ENCODE data around the gene CRTC3. TPM values are rescaled to one million over a fixed set of nuclear protein-coding genes. Genes with fewer than 3 reads are reported as not detected.

The CRTC3 gene
- total and polyA plus RNA-seq, 2 donors (not counting 1 experiment from before 2014, with no cell fraction given), result 18.3 to 23.4 TPM

DNA sequence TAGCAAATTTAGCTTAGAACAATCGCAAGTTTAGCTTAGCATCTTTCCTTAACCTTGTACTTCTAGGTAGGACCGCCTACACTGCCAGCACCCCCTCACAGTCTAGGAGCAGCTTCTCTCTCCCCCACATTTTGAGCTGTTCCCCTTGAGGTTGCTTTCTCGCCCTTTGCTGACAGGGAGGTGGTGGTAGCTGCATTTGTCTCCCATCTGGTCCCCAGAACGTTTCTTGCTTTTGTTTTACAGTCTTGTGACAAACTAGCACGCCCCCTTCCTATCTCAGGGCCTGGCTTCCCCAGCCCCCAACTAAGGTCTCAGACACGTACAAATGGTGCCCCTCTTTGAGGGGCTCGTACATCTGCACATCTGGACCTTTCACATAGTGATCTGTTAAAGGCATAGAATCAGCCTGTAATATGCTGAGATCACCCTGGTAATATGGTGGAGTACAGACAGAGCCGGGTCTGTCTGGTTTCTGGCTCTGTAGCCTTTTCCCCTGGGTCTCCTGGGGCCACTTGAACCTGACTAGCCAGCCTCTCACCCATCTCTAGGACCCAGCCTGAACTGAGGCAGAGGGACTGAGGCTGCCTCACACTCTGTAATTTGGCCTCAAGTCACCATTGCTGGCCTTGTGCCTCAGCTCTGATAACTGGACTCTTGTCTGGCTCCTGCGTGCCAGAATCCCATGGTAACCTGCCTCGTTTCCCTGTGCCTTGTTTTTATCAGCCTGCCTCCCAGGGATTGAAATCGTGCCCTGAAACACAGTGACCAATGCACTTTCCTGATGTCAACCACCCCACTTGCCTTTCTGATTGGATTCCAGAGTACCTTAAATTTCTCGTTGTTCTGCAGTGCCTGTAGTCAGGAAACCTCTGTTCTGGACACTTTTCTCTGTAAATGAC, 27.7 kb downstream of the CRTC3 start:
- H3K4me1 ChIP-seq (ENCODE audit: control insufficient read depth, extremely low read depth, insufficient read depth, low read length), result peaks cover 28% of the 10 kb centered on the region

GRCh38 chr15:90558171-90558573, 28.4 kb downstream of the CRTC3 start:
- Histone ChIP-seq H3K9me3 (ENCODE audit: control insufficient read depth, insufficient read depth, low read depth, low read length) (no peaks in the 10 kb centered on the region), H3K27me3 (ENCODE audit: control insufficient read depth, insufficient read depth, low read length) (no peaks in the 10 kb centered on the region), H4K20me1 (ENCODE audit: control insufficient read depth, extremely low read depth, insufficient read depth, low read length) (no peaks in the 10 kb centered on the region), H3K4me1 (ENCODE audit: control insufficient read depth, extremely low read depth, insufficient read depth, low read length) (peaks cover 28% of the 10 kb centered on the region), H3K79me2 (ENCODE audit: control insufficient read depth, insufficient read depth, low read length) (peaks cover 7% of the 10 kb centered on the region), H3K4me2 (ENCODE audit: extremely low read depth, insufficient read depth, low read length) (peak overlapping the region; percentile 11), H3K36me3 (ENCODE audit: control insufficient read depth, insufficient read depth, low read length) (no peaks in the 10 kb centered on the region), H2AFZ (ENCODE audit: low read length) (no peak overlapping the region), H3K27ac (ENCODE audit: insufficient read depth, low read length) (peak overlapping the region; percentile 55), H3K4me3 (replicated peaks in 1 of 4; ENCODE audit: control extremely low read depth in 1 of 4, insufficient read depth in 1 of 4, low read depth in 3 of 4, low read length in 4 of 4) (no peak overlapping the region), H3K9ac (ENCODE audit: insufficient read depth, low read length) (no peak overlapping the region)
- TF ChIP-seq, protein P1, sequence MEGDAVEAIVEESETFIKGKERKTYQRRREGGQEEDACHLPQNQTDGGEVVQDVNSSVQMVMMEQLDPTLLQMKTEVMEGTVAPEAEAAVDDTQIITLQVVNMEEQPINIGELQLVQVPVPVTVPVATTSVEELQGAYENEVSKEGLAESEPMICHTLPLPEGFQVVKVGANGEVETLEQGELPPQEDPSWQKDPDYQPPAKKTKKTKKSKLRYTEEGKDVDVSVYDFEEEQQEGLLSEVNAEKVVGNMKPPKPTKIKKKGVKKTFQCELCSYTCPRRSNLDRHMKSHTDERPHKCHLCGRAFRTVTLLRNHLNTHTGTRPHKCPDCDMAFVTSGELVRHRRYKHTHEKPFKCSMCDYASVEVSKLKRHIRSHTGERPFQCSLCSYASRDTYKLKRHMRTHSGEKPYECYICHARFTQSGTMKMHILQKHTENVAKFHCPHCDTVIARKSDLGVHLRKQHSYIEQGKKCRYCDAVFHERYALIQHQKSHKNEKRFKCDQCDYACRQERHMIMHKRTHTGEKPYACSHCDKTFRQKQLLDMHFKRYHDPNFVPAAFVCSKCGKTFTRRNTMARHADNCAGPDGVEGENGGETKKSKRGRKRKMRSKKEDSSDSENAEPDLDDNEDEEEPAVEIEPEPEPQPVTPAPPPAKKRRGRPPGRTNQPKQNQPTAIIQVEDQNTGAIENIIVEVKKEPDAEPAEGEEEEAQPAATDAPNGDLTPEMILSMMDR (conservative IDR thresholded peaks at IDR 0.05 in 1 of 2, IDR thresholded peaks at IDR 0.05 in 1 of 2; ENCODE audit: low read depth in 1 of 2, low read length in 2 of 2), result no peak
- TF ChIP-seq EZH2 (IDR thresholded peaks at IDR 0.05; ENCODE audit: low read length, missing control alignments), result no peak
- DNase-seq (ENCODE audit: low read depth in 2 of 2), result peak in 1 of 2 donors; percentile 19

More for the DNA sequence above, 27.7 kb downstream of the CRTC3 start:
- Histone ChIP-seq H3K9me3 (ENCODE audit: control insufficient read depth, insufficient read depth, low read depth, low read length) (no peaks in the 10 kb centered on the region), H3K4me3 (replicated peaks in 1 of 4; ENCODE audit: control extremely low read depth in 1 of 4, insufficient read depth in 1 of 4, low read depth in 3 of 4, low read length in 4 of 4) (no peak overlapping the region), H3K79me2 (ENCODE audit: control insufficient read depth, insufficient read depth, low read length) (peaks cover 7% of the 10 kb centered on the region), H4K20me1 (ENCODE audit: control insufficient read depth, extremely low read depth, insufficient read depth, low read length) (no peaks in the 10 kb centered on the region), H3K27me3 (ENCODE audit: control insufficient read depth, insufficient read depth, low read length) (no peaks in the 10 kb centered on the region), H3K27ac (ENCODE audit: insufficient read depth, low read length) (peak overlapping the region; percentile 55), H2AFZ (ENCODE audit: low read length) (no peak overlapping the region), H3K36me3 (ENCODE audit: control insufficient read depth, insufficient read depth, low read length) (no peaks in the 10 kb centered on the region), H3K9ac (ENCODE audit: insufficient read depth, low read length) (no peak overlapping the region), H3K4me2 (ENCODE audit: extremely low read depth, insufficient read depth, low read length) (peak overlapping the region; percentile 20)
- peak; percentile 51 to 87 for DNase-seq (ENCODE audit: low read depth in 2 of 2)
- no peak for TF ChIP-seq EZH2 (IDR thresholded peaks at IDR 0.05; ENCODE audit: low read length, missing control alignments)
- TF ChIP-seq, protein P1 (conservative IDR thresholded peaks at IDR 0.05 in 1 of 2, IDR thresholded peaks at IDR 0.05 in 1 of 2; ENCODE audit: low read depth in 1 of 2, low read length in 2 of 2), result no peak

GRCh38 chr15:90559119-90559518, 29.4 kb downstream of the CRTC3 start:
- no peak overlapping the region for H3K27ac ChIP-seq (ENCODE audit: insufficient read depth, low read length)
- TF ChIP-seq EZH2 (IDR thresholded peaks at IDR 0.05; ENCODE audit: low read length, missing control alignments), result no peak
- TF ChIP-seq, protein P1 (conservative IDR thresholded peaks at IDR 0.05 in 1 of 2, IDR thresholded peaks at IDR 0.05 in 1 of 2; ENCODE audit: low read depth in 1 of 2, low read length in 2 of 2), result no peak
- H3K4me2 ChIP-seq (ENCODE audit: extremely low read depth, insufficient read depth, low read length), result no peak overlapping the region
- peaks cover 5% of the 10 kb centered on the region for H3K79me2 ChIP-seq (ENCODE audit: control insufficient read depth, insufficient read depth, low read length)
- H3K4me3 ChIP-seq (replicated peaks in 1 of 4; ENCODE audit: control extremely low read depth in 1 of 4, insufficient read depth in 1 of 4, low read depth in 3 of 4, low read length in 4 of 4), result no peak overlapping the region
- no peaks in the 10 kb centered on the region for H3K9me3 ChIP-seq (ENCODE audit: control insufficient read depth, insufficient read depth, low read depth, low read length)
- no peak for DNase-seq (ENCODE audit: low read depth in 2 of 2)
- no peaks in the 10 kb centered on the region for H3K27me3 ChIP-seq (ENCODE audit: control insufficient read depth, insufficient read depth, low read length)
- H3K36me3 ChIP-seq (ENCODE audit: control insufficient read depth, insufficient read depth, low read length), result no peaks in the 10 kb centered on the region
- H2AFZ ChIP-seq (ENCODE audit: low read length), result no peak overlapping the region
- peaks cover 25% of the 10 kb centered on the region for H3K4me1 ChIP-seq (ENCODE audit: control insufficient read depth, extremely low read depth, insufficient read depth, low read length)
- H3K9ac ChIP-seq (ENCODE audit: insufficient read depth, low read length), result no peak overlapping the region
- H4K20me1 ChIP-seq (ENCODE audit: control insufficient read depth, extremely low read depth, insufficient read depth, low read length), result no peaks in the 10 kb centered on the region

All from fibroblast of lung (primary cell).